Upper lobe of right lung (tissue), 1 donor: Measurements from ENCODE around the gene PLCB3. TPM values are rescaled to one million over a fixed set of nuclear protein-coding genes. Genes with fewer than 3 reads are reported as not detected.

Experiments
- ATAC-seq: fragments of 200-7000 bp; cut with Tn5 transposase; one replicate; pipeline ENCODE4 v1.9.1; 2020; ENCODE audit warnings: mild to moderate bottlenecking, moderate library complexity
- DNase-seq: peaks from one replicate; pipeline ENCODE4 v3.0.0-alpha.2; 2020
- H3K27ac ChIP-seq: fragments of 200-600 bp; one replicate; pipeline ENCODE4 v1.8.0; 2022
- H3K27me3 ChIP-seq: fragments of 200-600 bp; one replicate; pipeline ENCODE4 v1.8.0; 2022; ENCODE audit warnings: mild to moderate bottlenecking
- H3K36me3 ChIP-seq: fragments of 200-600 bp; one replicate; pipeline ENCODE4 v1.8.0; 2022
- H3K4me1 ChIP-seq: fragments of 200-600 bp; one replicate; pipeline ENCODE4 v1.8.0; 2022
- H3K4me3 ChIP-seq: fragments of 200-600 bp; one replicate; pipeline ENCODE4 v1.8.0; 2022; ENCODE audit warnings: mild to moderate bottlenecking
- H3K9me3 ChIP-seq: fragments of 200-600 bp; one replicate; pipeline ENCODE4 v1.8.0; 2022
- CTCF ChIP-seq: fragments of 200-600 bp; IDR thresholded peaks from one replicate; pipeline ENCODE4 v1.8.0; 2022; ENCODE audit warnings: antibody characterized with exemption
- intact Hi-C: fragments of 100-400 bp; cut with DNase I; formaldehyde crosslinking; loops from one replicate; pipeline ENCODE4 v1.11.0; 2022
- total RNA-seq: library from RNA; stranded (reverse); fragmentation: NEBNext Ultra II Directional; extraction: Animal tissue kit (Norgen Biotek cat#: 25700); gene quantifications from one replicate; pipeline ENCODE4 v1.2.1, GENCODE V29; 2021
- donor health status: DM: no; HTN: yes; CAD: no; lungs with severe emphysema.

PLCB3 gene
- total RNA-seq, 1 donor from 2014 or later, result 32.4 TPM

- H3K36me3 ChIP-seq, result peaks cover 13% of the 10 kb centered on the region
- H3K27me3 ChIP-seq, result no peaks in the 10 kb centered on the region
- TF ChIP-seq CTCF, result no peak
- peak overlapping the region; percentile 63 for H3K27ac ChIP-seq
- peak overlapping the region; percentile 80 for H3K4me3 ChIP-seq
- peaks cover 24% of the 10 kb centered on the region for H3K4me1 ChIP-seq
- H3K9me3 ChIP-seq, result no peaks in the 10 kb centered on the region
- intact Hi-C loops, result no loop called here
- ATAC-seq, result peak; percentile 0
- DNase-seq, result no peak
Observed at GRCh38 chr11:64247729-64248531, 3.4 kb upstream of the PLCB3 start.

- ATAC-seq (no peak), DNase-seq (no peak)
- no peak overlapping the region for H3K4me3 ChIP-seq
- H3K36me3 ChIP-seq, result peaks cover 6% of the 10 kb centered on the region
- TF ChIP-seq CTCF, result no peak
- H3K27me3 ChIP-seq, result no peaks in the 10 kb centered on the region
- intact Hi-C loops, result no loop called here
- H3K4me1 ChIP-seq, result peaks cover 27% of the 10 kb centered on the region
- no peaks in the 10 kb centered on the region for H3K9me3 ChIP-seq
- no peak overlapping the region for H3K27ac ChIP-seq
Observed at GRCh38 chr11:64248578-64248977, 2.8 kb upstream of the PLCB3 start.

- H3K9me3 ChIP-seq, result no peaks in the 10 kb centered on the region
- H3K27me3 ChIP-seq, result no peaks in the 10 kb centered on the region
- TF ChIP-seq CTCF, result no peak
- H3K36me3 ChIP-seq, result peaks cover 2% of the 10 kb centered on the region
- DNase-seq (no peak), ATAC-seq (no peak)
- peaks cover 31% of the 10 kb centered on the region for H3K4me1 ChIP-seq
- intact Hi-C loops, result no loop called here
- no peak overlapping the region for H3K4me3 ChIP-seq
- no peak overlapping the region for H3K27ac ChIP-seq
Observed at GRCh38 chr11:64249038-64249437, 2.3 kb upstream of the PLCB3 start.

- no peak for ATAC-seq
Observed at GRCh38 chr11:64249563-64250414, 1.5 kb upstream of the PLCB3 start.

More at GRCh38 chr11:64249563-64250414, 1.5 kb upstream of the PLCB3 start:
- peaks cover 6% of the 10 kb centered on the region for H3K36me3 ChIP-seq
- H3K4me1 ChIP-seq, result peaks cover 31% of the 10 kb centered on the region
- H3K9me3 ChIP-seq, result no peaks in the 10 kb centered on the region
- intact Hi-C loops, result no loop called here
- H3K4me3 ChIP-seq, result no peak overlapping the region
- TF ChIP-seq CTCF, result no peak
- no peak for DNase-seq
- no peak overlapping the region for H3K27ac ChIP-seq
- no peaks in the 10 kb centered on the region for H3K27me3 ChIP-seq
